Ishikawa (cell line): ENCODE data around the gene BTN3A1.

Source experiments
- CEBPB ChIP-seq: IDR thresholded peaks from 2 replicates; pipeline ENCODE4 v1.6.1; 2012
- EGR1 ChIP-seq: IDR thresholded peaks from 2 replicates; pipeline ENCODE4 v1.6.1; 2012
- MAX ChIP-seq: IDR thresholded peaks from 2 replicates; pipeline ENCODE4 v1.6.1; 2012
- RAD21 ChIP-seq: IDR thresholded peaks from 2 replicates; pipeline ENCODE4 v1.6.1; 2012; ENCODE audit warnings: low read depth
- TAF1 ChIP-seq: IDR thresholded peaks from 2 replicates; pipeline ENCODE4 v1.6.1; 2012; ENCODE audit warnings: low read depth, mild to moderate bottlenecking

- TF ChIP-seq CEBPB (no peak), TAF1 (no peak), RAD21 (no peak), MAX (no peak), EGR1 (no peak)
Observed at GRCh38 chr6:26415036-26415614, 13.1 kb downstream of the BTN3A1 start.
